ENCODE data around the gene IRGM. TPM values are rescaled to one million over a fixed set of nuclear protein-coding genes. Genes with fewer than 3 reads are reported as not detected.

IRGM gene
- total RNA-seq, 1 experiment from 2014 or later, result not detected

DNA sequence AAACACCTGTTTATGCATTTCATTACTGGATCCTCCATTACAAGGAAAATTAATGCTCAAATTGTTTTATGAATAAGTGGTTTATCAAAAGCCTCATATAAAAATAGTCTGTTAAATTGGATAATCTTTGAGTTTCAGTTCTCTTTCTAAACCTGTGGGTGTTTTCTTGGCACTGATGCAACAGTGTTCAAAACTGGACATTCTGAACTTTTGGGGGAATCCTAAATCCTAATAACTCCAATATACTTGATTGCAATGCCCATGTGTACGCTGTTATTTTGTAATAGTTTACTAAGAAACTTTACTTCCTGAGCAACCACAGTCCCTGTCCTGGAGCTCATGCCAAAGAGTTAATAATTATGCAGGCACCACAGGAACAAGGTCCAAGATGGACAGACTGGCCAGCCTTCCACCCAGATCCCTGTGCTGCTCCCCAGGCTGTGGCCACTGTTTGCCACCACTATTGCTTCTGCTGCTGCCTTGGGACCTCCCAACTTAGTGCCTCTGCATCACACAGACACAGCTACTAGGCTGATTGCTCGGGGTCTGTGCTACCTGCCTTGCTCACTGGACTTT is 14.0 kb downstream of the IRGM start:
- Mint-ChIP-seq H3K9me3 (ENCODE audit: low read depth, unreplicated experiment) (peaks cover 5% of the 10 kb centered on the region), H3K27me3 (ENCODE audit: unreplicated experiment) (no peaks in the 10 kb centered on the region), H3K27ac (ENCODE audit: unreplicated experiment) (no peak overlapping the region), H3K4me1 (ENCODE audit: low read depth, unreplicated experiment) (no peaks in the 10 kb centered on the region), H3K36me3 (ENCODE audit: insufficient read depth, unreplicated experiment) (no peaks in the 10 kb centered on the region), H3K4me3 (ENCODE audit: low read depth, unreplicated experiment) (no peak overlapping the region)
- CTCF ChIA-PET, result no interaction called here
- TF ChIP-seq, protein P1, sequence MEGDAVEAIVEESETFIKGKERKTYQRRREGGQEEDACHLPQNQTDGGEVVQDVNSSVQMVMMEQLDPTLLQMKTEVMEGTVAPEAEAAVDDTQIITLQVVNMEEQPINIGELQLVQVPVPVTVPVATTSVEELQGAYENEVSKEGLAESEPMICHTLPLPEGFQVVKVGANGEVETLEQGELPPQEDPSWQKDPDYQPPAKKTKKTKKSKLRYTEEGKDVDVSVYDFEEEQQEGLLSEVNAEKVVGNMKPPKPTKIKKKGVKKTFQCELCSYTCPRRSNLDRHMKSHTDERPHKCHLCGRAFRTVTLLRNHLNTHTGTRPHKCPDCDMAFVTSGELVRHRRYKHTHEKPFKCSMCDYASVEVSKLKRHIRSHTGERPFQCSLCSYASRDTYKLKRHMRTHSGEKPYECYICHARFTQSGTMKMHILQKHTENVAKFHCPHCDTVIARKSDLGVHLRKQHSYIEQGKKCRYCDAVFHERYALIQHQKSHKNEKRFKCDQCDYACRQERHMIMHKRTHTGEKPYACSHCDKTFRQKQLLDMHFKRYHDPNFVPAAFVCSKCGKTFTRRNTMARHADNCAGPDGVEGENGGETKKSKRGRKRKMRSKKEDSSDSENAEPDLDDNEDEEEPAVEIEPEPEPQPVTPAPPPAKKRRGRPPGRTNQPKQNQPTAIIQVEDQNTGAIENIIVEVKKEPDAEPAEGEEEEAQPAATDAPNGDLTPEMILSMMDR (IDR thresholded peaks at IDR 0.05; ENCODE audit: unreplicated experiment), result no peak
- BruUV-seq (replicated peaks), result no TSS peak
- intact Hi-C loops (cut with micrococcal nuclease; ENCODE audit: unreplicated experiment), result no loop called here
- DNase-seq, result no peak

DNA sequence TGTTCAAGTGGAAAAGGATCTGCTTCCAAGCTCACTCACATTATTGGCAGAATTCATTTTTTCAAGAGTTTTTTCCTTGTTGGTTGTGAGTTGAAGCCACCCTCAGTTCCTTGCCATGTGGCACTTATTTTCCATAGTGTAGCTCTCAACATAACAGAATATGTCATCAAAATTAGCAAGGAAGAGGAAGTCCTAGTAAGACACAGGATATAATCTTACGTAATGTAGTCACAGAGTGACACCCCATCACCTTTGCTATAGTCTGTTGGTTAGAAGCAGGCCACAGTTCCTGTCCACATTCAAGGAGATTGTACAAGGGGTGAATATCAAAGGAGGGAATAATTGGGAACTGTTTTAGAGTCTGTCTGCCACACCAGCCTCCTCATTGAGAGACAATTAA is 15.7 kb downstream of the IRGM start:
- no TSS peak for BruUV-seq (replicated peaks)
- intact Hi-C loops (cut with micrococcal nuclease; ENCODE audit: unreplicated experiment), result no loop called here
- H3K4me1 Mint-ChIP-seq (ENCODE audit: low read depth, unreplicated experiment), result no peaks in the 10 kb centered on the region
- H3K9me3 Mint-ChIP-seq (ENCODE audit: low read depth, unreplicated experiment), result peaks cover 2% of the 10 kb centered on the region
- H3K4me3 Mint-ChIP-seq (ENCODE audit: low read depth, unreplicated experiment), result no peak overlapping the region
- H3K27ac Mint-ChIP-seq (ENCODE audit: unreplicated experiment), result no peak overlapping the region
- TF ChIP-seq, protein P1 (IDR thresholded peaks at IDR 0.05; ENCODE audit: unreplicated experiment), result no peak
- no peaks in the 10 kb centered on the region for H3K27me3 Mint-ChIP-seq (ENCODE audit: unreplicated experiment)
- no peak for DNase-seq
- CTCF ChIA-PET, result no interaction called here
- H3K36me3 Mint-ChIP-seq (ENCODE audit: insufficient read depth, unreplicated experiment), result no peaks in the 10 kb centered on the region

DNA sequence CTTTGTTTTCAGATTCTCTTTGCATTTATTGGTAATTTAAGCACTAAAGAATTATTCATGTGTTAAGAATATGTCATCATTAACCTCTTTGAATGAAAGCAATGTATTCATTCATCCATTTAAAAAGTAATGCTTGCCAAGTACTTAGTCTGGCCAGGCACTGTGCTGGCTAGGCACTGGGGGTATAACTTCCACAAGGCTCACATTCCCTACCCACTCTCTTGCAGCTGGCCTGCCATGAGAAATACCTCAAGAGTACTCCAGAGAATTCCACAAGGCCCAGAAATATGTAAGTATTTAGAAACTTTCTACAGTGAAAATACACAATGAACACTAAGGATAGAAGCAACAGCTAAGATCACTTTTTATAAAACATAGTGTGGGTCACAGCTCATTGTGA is 33.0 kb downstream of the IRGM start:
- H3K4me1 Mint-ChIP-seq (ENCODE audit: low read depth, unreplicated experiment), result no peaks in the 10 kb centered on the region
- intact Hi-C loops (cut with micrococcal nuclease; ENCODE audit: unreplicated experiment), result no loop called here
- H3K27ac Mint-ChIP-seq (ENCODE audit: unreplicated experiment), result no peak overlapping the region
- CTCF ChIA-PET, result no interaction called here
- no peaks in the 10 kb centered on the region for H3K36me3 Mint-ChIP-seq (ENCODE audit: insufficient read depth, unreplicated experiment)
- peaks cover 9% of the 10 kb centered on the region for H3K9me3 Mint-ChIP-seq (ENCODE audit: low read depth, unreplicated experiment)
- no peak for DNase-seq
- TF ChIP-seq, protein P1 (IDR thresholded peaks at IDR 0.05; ENCODE audit: unreplicated experiment), result no peak
- no peaks in the 10 kb centered on the region for H3K27me3 Mint-ChIP-seq (ENCODE audit: unreplicated experiment)
- BruUV-seq (replicated peaks), result no TSS peak
- H3K4me3 Mint-ChIP-seq (ENCODE audit: low read depth, unreplicated experiment), result no peak overlapping the region

DNA sequence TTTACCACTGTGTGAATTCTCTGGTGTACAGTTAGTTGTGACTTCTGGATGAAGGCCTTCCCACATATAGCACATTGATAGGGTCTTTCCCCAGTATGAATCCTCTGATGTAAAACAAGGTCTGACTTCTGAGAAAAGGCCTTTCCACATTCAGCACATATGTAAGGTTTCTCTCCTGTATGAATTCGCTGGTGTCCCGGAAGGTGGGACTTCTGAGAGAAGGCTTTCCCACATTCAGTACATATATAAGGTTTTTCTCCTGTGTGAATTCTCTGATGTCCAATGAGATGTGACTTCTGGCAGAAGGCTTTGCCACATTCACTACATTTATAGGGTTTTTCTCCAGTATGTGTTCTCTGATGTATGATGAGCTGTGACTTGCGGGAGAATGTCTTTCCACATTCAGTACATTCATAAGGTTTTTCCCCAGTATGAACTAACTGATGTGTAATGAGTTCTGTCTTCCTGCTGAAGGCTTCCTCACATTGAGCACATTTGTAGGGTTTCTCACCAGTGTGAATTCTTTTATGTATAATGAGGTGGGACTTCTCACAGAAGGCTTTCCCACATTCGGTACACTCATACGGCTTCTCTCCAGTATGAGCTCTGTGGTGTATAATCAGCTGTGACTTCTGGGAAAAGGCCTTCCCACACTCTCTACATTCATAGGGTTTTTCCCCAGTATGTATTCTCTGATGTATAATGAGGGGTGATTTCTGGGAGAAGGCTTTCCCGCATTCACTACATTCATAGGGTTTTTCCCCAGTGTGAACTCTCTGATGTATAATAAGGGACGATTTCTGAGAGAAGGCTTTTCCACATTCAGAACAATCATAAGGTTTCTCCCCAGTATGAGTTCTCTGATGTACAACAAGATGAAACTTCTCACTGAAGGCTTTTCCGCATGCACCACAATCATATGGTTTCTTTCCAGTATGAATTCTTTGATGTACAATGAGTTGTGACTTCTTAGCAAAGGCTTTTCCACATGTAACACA is 49.4 kb downstream of the IRGM start:
- no peaks in the 10 kb centered on the region for H3K4me1 Mint-ChIP-seq (ENCODE audit: low read depth, unreplicated experiment)
- no TSS peak for BruUV-seq (replicated peaks)
- no peak overlapping the region for H3K4me3 Mint-ChIP-seq (ENCODE audit: low read depth, unreplicated experiment)
- intact Hi-C loops (cut with micrococcal nuclease; ENCODE audit: unreplicated experiment), result no loop called here
- TF ChIP-seq, protein P1 (IDR thresholded peaks at IDR 0.05; ENCODE audit: unreplicated experiment), result no peak
- no peaks in the 10 kb centered on the region for H3K27me3 Mint-ChIP-seq (ENCODE audit: unreplicated experiment)
- H3K27ac Mint-ChIP-seq (ENCODE audit: unreplicated experiment), result no peak overlapping the region
- peaks cover 38% of the 10 kb centered on the region for H3K9me3 Mint-ChIP-seq (ENCODE audit: low read depth, unreplicated experiment)
- CTCF ChIA-PET, result no interaction called here
- no peaks in the 10 kb centered on the region for H3K36me3 Mint-ChIP-seq (ENCODE audit: insufficient read depth, unreplicated experiment)
- DNase-seq, result no peak

Other genes starting within 250 kb of the IRGM start
- 0.92 and 2.5 TPM in 2 replicates for gene SYNPO, start 205.9 kb upstream of the IRGM start, total RNA-seq (2022)
- not detected in 2 replicates for gene MYOZ3, start 185.3 kb upstream of the IRGM start, total RNA-seq (2022)
- 53.4 and 60.8 TPM in 2 replicates for gene RBM22, start 145.5 kb upstream of the IRGM start, total RNA-seq (2022)
- 51.9 and 54.1 TPM in 2 replicates for gene DCTN4, start 87.5 kb upstream of the IRGM start, total RNA-seq (2022)
- gene SMIM3, start 67.8 kb upstream of the IRGM start, total RNA-seq (2022), result 6.9 and 8.4 TPM in 2 replicates
- gene ZNF300, start 58.5 kb downstream of the IRGM start, total RNA-seq (2022), result 9.1 and 11.3 TPM in 2 replicates
- not detected in 2 replicates for gene GPX3, start 174.1 kb downstream of the IRGM start, total RNA-seq (2022)
- 321 and 339 TPM in 2 replicates for gene TNIP1, start 234.5 kb downstream of the IRGM start, total RNA-seq (2022)